Astrocyte (in vitro differentiated cells and primary cell): ENCODE results near the gene EGFL7. TPM values are rescaled to one million over a fixed set of nuclear protein-coding genes. Genes with fewer than 3 reads are reported as not detected.

Experiments
- DNase-seq: peaks from one replicate; pipeline ENCODE4 v3.0.0-alpha.2; 2010; ENCODE audit warnings: low read depth
- FAIRE-seq: peaks from 2 replicates; lab custom pipeline; 2011; peaks lifted over from hg19 to GRCh38; lab: Jason Lieb, UNC
- H2AFZ ChIP-seq: 2 replicates; pipeline ENCODE4 v1.6.0; 2012; ENCODE audit warnings: low read depth, low read length, inconsistent platforms
- H3K27ac ChIP-seq: 2 replicates; pipeline ENCODE4 v1.5.1; 2011; ENCODE audit warnings: low read depth, low read length, inconsistent platforms
- H3K27me3 ChIP-seq: 2 replicates; pipeline ENCODE4 v1.6.0; 2011; ENCODE audit warnings: low read length, inconsistent platforms; ENCODE audit not compliant: insufficient read depth
- H3K36me3 ChIP-seq: 2 replicates; pipeline ENCODE4 v1.5.1; 2011; ENCODE audit warnings: low read length, inconsistent platforms; ENCODE audit not compliant: insufficient read depth
- H3K4me1 ChIP-seq: 2 replicates; pipeline ENCODE4 v1.5.1; 2011; ENCODE audit warnings: low read length, inconsistent platforms; ENCODE audit not compliant: insufficient read depth
- H3K4me2 ChIP-seq: 2 replicates; pipeline ENCODE4 v1.6.0; 2012; ENCODE audit warnings: low read length, inconsistent platforms
- H3K4me3 ChIP-seq: 2 replicates; pipeline ENCODE4 v1.5.1; 2011; ENCODE audit warnings: low read depth, mild to moderate bottlenecking, low read length, inconsistent platforms; ENCODE audit not compliant: insufficient read depth
- H3K79me2 ChIP-seq: 2 replicates; pipeline ENCODE4 v1.6.0; 2012; ENCODE audit warnings: mild to moderate bottlenecking, low read length, inconsistent platforms; ENCODE audit not compliant: insufficient read depth
- H3K9ac ChIP-seq: 2 replicates; pipeline ENCODE4 v1.6.0; 2012; ENCODE audit warnings: mild to moderate bottlenecking, low read length, inconsistent platforms
- H3K9me3 ChIP-seq: 2 replicates; pipeline ENCODE4 v1.5.1; 2012; ENCODE audit warnings: low read depth, mild to moderate bottlenecking, low read length, inconsistent platforms; ENCODE audit not compliant: insufficient read depth
- H4K20me1 ChIP-seq: 2 replicates; pipeline ENCODE4 v1.6.0; 2012; ENCODE audit warnings: low read length, inconsistent platforms; ENCODE audit not compliant: insufficient read depth
- H3K27ac Mint-ChIP-seq: one replicate; pipeline ENCODE4 v1.8.0; 2021; ENCODE audit warnings: mild to moderate bottlenecking, mixed read lengths; ENCODE audit not compliant: unreplicated experiment
- H3K27me3 Mint-ChIP-seq: one replicate; pipeline ENCODE4 v1.8.0; 2021; ENCODE audit warnings: low read depth, mixed read lengths; ENCODE audit not compliant: unreplicated experiment
- H3K36me3 Mint-ChIP-seq: one replicate; pipeline ENCODE4 v1.8.0; 2021; ENCODE audit warnings: low read depth, mixed read lengths; ENCODE audit not compliant: unreplicated experiment
- H3K4me1 Mint-ChIP-seq: one replicate; pipeline ENCODE4 v1.8.0; 2021; ENCODE audit warnings: low read depth, mixed read lengths; ENCODE audit not compliant: unreplicated experiment
- H3K4me3 Mint-ChIP-seq: one replicate; pipeline ENCODE4 v1.8.0; 2021; ENCODE audit warnings: mild to moderate bottlenecking, moderate library complexity, mixed read lengths; ENCODE audit not compliant: unreplicated experiment
- H3K9me3 Mint-ChIP-seq: one replicate; pipeline ENCODE4 v1.8.0; 2021; ENCODE audit warnings: mild to moderate bottlenecking, mixed read lengths; ENCODE audit not compliant: unreplicated experiment
- CTCF ChIP-seq: IDR thresholded peaks from 2 replicates; pipeline ENCODE4 v1.5.1; 2011; ENCODE audit warnings: low read depth, mild to moderate bottlenecking, inconsistent platforms, low read length, moderate library complexity; ENCODE audit not compliant: insufficient read depth
- EZH2 ChIP-seq: IDR thresholded peaks from 2 replicates; pipeline ENCODE4 v1.6.1; 2012; ENCODE audit warnings: mild to moderate bottlenecking, low read length, inconsistent platforms; ENCODE audit not compliant: insufficient read depth
- total RNA-seq: library from RNA; stranded (reverse); gene quantifications from 2 replicates; pipeline ENCODE4 v1.2.1, GENCODE V29; 2021

The EGFL7 gene
- total RNA-seq, 1 donor from 2014 or later: 12.3 TPM

DNA sequence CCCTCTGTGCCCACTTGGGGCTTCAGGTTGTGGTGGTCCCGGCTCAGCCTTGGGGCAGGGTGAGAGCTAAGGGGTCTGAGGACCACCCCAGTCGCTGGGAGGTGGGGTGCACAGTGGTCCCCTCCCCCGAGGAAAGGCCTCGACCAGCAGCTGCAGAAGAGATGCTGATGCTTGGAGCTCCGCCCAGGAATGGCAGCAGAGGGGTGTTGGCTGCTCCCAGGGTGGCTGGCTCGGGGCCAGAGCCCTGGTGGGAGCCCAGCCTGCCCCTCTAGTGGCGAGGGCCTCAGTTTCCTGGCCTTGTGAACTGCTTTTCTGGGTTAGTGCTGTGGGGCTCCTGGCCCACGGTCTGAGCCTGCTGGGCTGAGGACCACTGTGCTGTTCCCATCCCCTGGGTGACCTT, 50.8 kb downstream of the EGFL7 start:
- TF ChIP-seq EZH2 (no peak), CTCF (no peak)
- Mint-ChIP-seq H3K4me3 (peak overlapping the region; percentile 70), H3K9me3 (no peaks in the 10 kb centered on the region), H3K4me1 (no peaks in the 10 kb centered on the region), H3K36me3 (no peaks in the 10 kb centered on the region), H3K27ac (no peak overlapping the region), H3K27me3 (no peaks in the 10 kb centered on the region)
- no peaks in the 10 kb centered on the region for H3K9me3 ChIP-seq
- H4K20me1 ChIP-seq: no peaks in the 10 kb centered on the region
- H3K4me1 ChIP-seq: peaks cover 3% of the 10 kb centered on the region
- H2AFZ ChIP-seq: no peak overlapping the region
- no peak for DNase-seq
- H3K36me3 ChIP-seq: no peaks in the 10 kb centered on the region
- peak overlapping the region; percentile 75 for H3K4me2 ChIP-seq
- H3K9ac ChIP-seq: no peak overlapping the region
- no peak for FAIRE-seq
- H3K79me2 ChIP-seq: no peaks in the 10 kb centered on the region
- no peaks in the 10 kb centered on the region for H3K27me3 ChIP-seq
- no peak overlapping the region for H3K27ac ChIP-seq
- H3K4me3 ChIP-seq: no peak overlapping the region

DNA sequence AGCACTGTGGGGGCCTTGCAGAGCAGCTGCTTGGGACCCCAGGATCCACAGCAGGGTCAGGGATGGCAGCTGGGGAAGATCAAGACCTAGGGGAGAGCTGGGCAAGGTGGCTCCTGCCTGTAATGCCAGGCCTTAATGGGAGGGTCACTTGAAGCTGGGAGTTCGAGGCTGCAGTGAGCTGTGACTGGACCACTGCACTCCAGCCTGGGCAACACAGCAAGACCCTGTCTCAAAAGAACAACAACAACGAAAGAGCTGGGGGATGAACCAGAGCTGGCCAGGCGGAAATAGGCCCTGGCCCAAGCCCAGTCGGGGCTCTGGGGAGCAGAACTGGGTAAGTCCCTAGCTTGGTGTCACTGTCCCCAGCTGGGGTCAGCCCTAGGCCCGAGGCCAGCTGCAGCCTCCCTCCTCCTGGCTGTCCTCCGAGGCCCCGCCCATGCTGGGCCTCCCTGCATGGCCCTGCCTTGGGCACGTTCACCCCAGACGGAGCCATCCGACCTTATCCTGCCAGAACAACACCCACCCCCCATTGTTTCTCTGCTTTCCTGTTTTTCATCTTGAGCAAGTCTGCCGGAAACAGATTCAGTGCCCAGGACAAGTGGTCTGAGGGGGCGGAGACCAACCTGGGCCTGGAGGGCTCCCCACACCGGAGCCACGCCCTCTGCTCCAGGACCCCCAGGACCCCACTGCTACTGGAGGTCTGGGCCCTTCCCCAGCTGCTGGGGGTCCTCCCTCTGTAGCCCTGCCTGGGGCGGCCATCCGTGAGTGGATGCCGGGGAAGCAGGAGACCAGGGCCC, 51.6 kb downstream of the EGFL7 start:
- no peaks in the 10 kb centered on the region for H3K36me3 Mint-ChIP-seq
- H3K4me3 Mint-ChIP-seq: no peak overlapping the region
- Histone ChIP-seq H3K9ac (no peak overlapping the region), H3K79me2 (no peaks in the 10 kb centered on the region), H3K4me2 (no peak overlapping the region), H3K4me3 (no peak overlapping the region), H3K36me3 (no peaks in the 10 kb centered on the region), H3K27me3 (no peaks in the 10 kb centered on the region), H3K4me1 (peaks cover 3% of the 10 kb centered on the region), H3K9me3 (no peaks in the 10 kb centered on the region), H3K27ac (no peak overlapping the region), H4K20me1 (no peaks in the 10 kb centered on the region), H2AFZ (no peak overlapping the region)
- H3K27me3 Mint-ChIP-seq: no peaks in the 10 kb centered on the region
- TF ChIP-seq EZH2 (no peak), CTCF (no peak)
- no peak for DNase-seq
- H3K27ac Mint-ChIP-seq: no peak overlapping the region
- H3K4me1 Mint-ChIP-seq: no peaks in the 10 kb centered on the region
- H3K9me3 Mint-ChIP-seq: no peaks in the 10 kb centered on the region
- no peak for FAIRE-seq

- H3K36me3 Mint-ChIP-seq: no peaks in the 10 kb centered on the region
- DNase-seq (no peak), FAIRE-seq (no peak)
- Histone ChIP-seq H3K27ac (no peak overlapping the region), H2AFZ (no peak overlapping the region), H3K27me3 (no peaks in the 10 kb centered on the region), H3K4me3 (no peak overlapping the region), H3K79me2 (no peaks in the 10 kb centered on the region), H3K4me2 (no peak overlapping the region), H4K20me1 (no peaks in the 10 kb centered on the region), H3K36me3 (no peaks in the 10 kb centered on the region), H3K9ac (no peak overlapping the region), H3K4me1 (peaks cover 3% of the 10 kb centered on the region), H3K9me3 (no peaks in the 10 kb centered on the region)
- H3K27me3 Mint-ChIP-seq: no peaks in the 10 kb centered on the region
- H3K27ac Mint-ChIP-seq: no peak overlapping the region
- no peaks in the 10 kb centered on the region for H3K9me3 Mint-ChIP-seq
- TF ChIP-seq EZH2: no peak
- H3K4me3 Mint-ChIP-seq: no peak overlapping the region
- no peaks in the 10 kb centered on the region for H3K4me1 Mint-ChIP-seq
Measured at GRCh38 chr9:136714893-136715274, 52.2 kb downstream of the EGFL7 start.
